ENCODE data around the gene PGP.
"Not testable (repeated sequence)": the region's sequence is repeated elsewhere in the genome, so short reads cannot be mapped to it uniquely, and the experiment has no call there.

GRCh38 chr16:2263026-2263425, 48.4 kb upstream of the PGP start:
- not testable (repeated sequence) for TF ChIP-seq NFE2L2 (IDR thresholded peaks at IDR 0.05; ENCODE audit: low read depth, low read length); CTCF (conservative IDR thresholded peaks at IDR 0.05; ENCODE audit: low read depth, low read length); POLR2A (IDR thresholded peaks at IDR 0.05; ENCODE audit: low read depth, low read length); CHD1 (IDR thresholded peaks at IDR 0.05; ENCODE audit: low read depth, low read length); RFX5 (IDR thresholded peaks at IDR 0.05; ENCODE audit: low read depth, low read length); SMC3 (IDR thresholded peaks at IDR 0.05; ENCODE audit: low read depth, low read length); MAFK (IDR thresholded peaks at IDR 0.05; ENCODE audit: low read depth, low read length); RAD21 (IDR thresholded peaks at IDR 0.05; ENCODE audit: low read length)
